Neural progenitor cell (in vitro differentiated cells): ENCODE results near the gene AGTR2.

Experiments
- CTCF ChIP-seq: fragments of 200-600 bp; sonication (generic); IDR thresholded peaks from 2 replicates; pipeline ENCODE4 v1.5.1; 2017; ENCODE audit warnings: antibody characterized with exemption, mild to moderate bottlenecking
- EZH2 ChIP-seq: fragments of 200-600 bp; sonication (generic); IDR thresholded peaks from 2 replicates; pipeline ENCODE4 v1.6.1; 2017; ENCODE audit warnings: antibody characterized with exemption, mild to moderate bottlenecking, moderate library complexity
- EZH2phosphoT487 ChIP-seq: fragments of 200-600 bp; sonication (generic); IDR thresholded peaks from 2 replicates; pipeline ENCODE4 v1.6.1; 2017; ENCODE audit warnings: antibody characterized with exemption

- no peak for TF ChIP-seq CTCF
- no peak for TF ChIP-seq EZH2
- no peak for TF ChIP-seq EZH2phosphoT487
These were observed 24.1 kb downstream of the AGTR2 start for GRCh38 chrX:116194649-116195048.
